Kidney epithelial cell (primary cell): ENCODE results near the gene SOX18. TPM values are rescaled to one million over a fixed set of nuclear protein-coding genes. Genes with fewer than 3 reads are reported as not detected.

Experiments
- DNase-seq: peaks from one replicate; pipeline ENCODE4 v3.0.0-alpha.2; 2010; ENCODE audit warnings: low read depth
- H3K27me3 ChIP-seq: 2 replicates; pipeline ENCODE4 v1.6.0; 2011; ENCODE audit warnings: low read length; ENCODE audit not compliant: control insufficient read depth, insufficient read depth
- H3K36me3 ChIP-seq: 2 replicates; pipeline ENCODE4 v1.5.1; 2011; ENCODE audit warnings: low read length; ENCODE audit not compliant: control insufficient read depth, insufficient read depth
- H3K4me3 ChIP-seq: 2 replicates; pipeline ENCODE4 v1.5.1; 2011; ENCODE audit warnings: low read depth, mild to moderate bottlenecking, control low read depth, low read length
- total RNA-seq: library from RNA; depleted of rRNA; stranded (reverse); fragments of >200 nt; gene quantifications from 2 replicates; pipeline ENCODE4 v1.2.3, GENCODE V29; 2015
- TF ChIP-seq, protein P1 (sequence below): IDR thresholded peaks from 2 replicates; pipeline ENCODE4 v1.5.1; 2011; ENCODE audit warnings: mild to moderate bottlenecking, moderate library complexity, low read length, control low read depth, inconsistent platforms; ENCODE audit not compliant: insufficient read depth, poor library complexity, severe bottlenecking

SOX18 gene
- total RNA-seq, 1 donor from 2014 or later = 0.04 TPM

DNA sequence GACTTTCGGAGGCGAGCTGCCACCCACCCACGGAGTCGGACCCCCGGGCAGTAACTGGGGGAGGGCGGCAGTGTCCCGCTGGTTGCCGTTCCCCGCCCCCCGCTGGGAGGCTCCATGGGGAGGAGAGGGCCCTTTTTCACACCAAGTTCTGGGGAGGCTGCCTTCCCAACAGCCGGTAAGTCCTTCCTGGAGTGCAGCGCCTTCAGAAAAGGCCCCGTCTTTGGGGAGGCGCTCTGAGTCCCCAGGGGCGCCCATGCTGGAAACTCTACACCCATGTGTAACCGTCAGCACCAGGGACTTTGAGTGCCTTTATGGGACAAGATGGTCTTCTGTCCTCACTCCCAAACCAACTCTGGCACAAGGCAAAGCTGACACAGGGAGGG lies 430 bp upstream of the SOX18 start:
- Histone ChIP-seq H3K36me3 (no peaks in the 10 kb centered on the region), H3K4me3 (no peak overlapping the region), H3K27me3 (peaks cover 79% of the 10 kb centered on the region)
- TF ChIP-seq, protein P1, sequence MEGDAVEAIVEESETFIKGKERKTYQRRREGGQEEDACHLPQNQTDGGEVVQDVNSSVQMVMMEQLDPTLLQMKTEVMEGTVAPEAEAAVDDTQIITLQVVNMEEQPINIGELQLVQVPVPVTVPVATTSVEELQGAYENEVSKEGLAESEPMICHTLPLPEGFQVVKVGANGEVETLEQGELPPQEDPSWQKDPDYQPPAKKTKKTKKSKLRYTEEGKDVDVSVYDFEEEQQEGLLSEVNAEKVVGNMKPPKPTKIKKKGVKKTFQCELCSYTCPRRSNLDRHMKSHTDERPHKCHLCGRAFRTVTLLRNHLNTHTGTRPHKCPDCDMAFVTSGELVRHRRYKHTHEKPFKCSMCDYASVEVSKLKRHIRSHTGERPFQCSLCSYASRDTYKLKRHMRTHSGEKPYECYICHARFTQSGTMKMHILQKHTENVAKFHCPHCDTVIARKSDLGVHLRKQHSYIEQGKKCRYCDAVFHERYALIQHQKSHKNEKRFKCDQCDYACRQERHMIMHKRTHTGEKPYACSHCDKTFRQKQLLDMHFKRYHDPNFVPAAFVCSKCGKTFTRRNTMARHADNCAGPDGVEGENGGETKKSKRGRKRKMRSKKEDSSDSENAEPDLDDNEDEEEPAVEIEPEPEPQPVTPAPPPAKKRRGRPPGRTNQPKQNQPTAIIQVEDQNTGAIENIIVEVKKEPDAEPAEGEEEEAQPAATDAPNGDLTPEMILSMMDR = no peak
- DNase-seq = no peak

DNA sequence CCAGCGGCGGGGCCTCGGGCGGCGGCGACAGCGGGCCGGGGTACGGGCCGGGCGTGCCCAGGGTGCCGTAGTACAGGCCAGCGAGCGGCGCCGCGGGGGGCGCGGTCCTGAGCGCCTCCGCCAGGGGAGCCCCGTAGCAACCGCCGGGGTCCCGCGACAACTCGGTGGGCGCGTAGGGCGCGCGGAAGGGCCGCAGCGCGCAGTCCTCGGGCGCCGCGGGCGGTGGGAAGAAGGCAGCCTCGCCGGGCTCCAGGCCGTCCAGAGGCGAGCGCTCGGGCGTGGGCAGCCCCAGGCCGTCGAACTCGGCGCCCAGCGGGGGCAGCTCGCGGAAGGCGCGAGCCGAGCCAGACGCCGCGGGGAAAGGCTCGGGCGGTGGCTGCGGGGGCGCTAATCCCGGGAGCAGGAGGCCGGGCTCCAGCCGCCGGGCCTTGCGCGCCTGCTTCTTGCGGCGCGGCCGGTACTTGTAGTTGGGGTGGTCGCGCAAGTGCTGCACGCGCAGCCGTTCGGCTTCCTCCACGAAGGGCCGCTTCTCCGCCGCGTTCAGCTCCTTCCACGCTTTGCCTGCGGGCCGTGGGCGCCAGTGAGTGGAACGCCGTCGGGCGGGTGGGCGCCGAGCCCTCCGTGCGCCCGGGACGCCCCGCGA lies 916 bp downstream of the SOX18 start:
- no peaks in the 10 kb centered on the region for H3K36me3 ChIP-seq
- peaks cover 73% of the 10 kb centered on the region for H3K27me3 ChIP-seq
- TF ChIP-seq, protein P1 = no peak
- no peak overlapping the region for H3K4me3 ChIP-seq
- DNase-seq = no peak

DNA sequence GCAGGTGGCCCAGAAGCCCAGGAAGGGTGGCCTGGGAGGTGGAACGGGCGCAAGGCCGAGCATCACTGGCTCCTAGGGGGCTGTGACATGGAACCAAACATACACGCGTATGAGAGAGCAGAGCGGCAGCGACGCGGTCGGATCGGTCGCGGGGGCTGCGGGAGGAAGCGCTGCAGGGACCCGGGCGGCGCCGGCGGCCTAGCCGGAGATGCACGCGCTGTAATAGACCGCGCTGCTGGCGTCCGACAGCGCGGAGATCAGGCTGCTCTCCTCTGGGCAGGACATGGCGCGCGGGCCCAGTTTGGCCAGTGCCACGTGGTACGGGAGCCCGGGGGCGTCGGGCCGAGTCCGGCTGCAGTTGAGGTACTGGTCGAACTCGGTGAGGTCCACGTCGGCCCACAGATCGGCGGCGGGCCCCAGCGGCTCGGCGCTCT lies 1.5 kb downstream of the SOX18 start:
- H3K27me3 ChIP-seq = peaks cover 68% of the 10 kb centered on the region
- TF ChIP-seq, protein P1 = no peak
- no peak overlapping the region for H3K4me3 ChIP-seq
- no peak for DNase-seq
- no peaks in the 10 kb centered on the region for H3K36me3 ChIP-seq

DNA sequence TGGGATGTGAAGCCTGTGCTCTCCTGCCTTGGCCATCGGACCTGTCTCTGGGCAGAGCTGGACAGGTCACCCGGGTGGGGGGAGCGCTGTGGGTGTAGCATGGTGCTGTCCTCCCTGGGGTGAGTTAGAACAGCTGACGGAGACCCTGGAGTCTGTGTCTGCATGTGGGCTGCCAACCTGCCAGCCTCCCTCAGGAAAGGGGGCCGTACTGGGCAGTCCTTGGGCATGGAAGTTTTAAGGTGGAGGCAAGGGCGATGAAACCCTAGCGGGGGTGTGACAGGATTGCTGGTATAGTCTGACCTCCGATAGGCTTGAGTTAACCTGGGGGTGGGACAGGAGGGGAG lies 2.4 kb downstream of the SOX18 start:
- DNase-seq = no peak
- TF ChIP-seq, protein P1 = no peak
- no peaks in the 10 kb centered on the region for H3K36me3 ChIP-seq
- peaks cover 64% of the 10 kb centered on the region for H3K27me3 ChIP-seq
- no peak overlapping the region for H3K4me3 ChIP-seq

DNA sequence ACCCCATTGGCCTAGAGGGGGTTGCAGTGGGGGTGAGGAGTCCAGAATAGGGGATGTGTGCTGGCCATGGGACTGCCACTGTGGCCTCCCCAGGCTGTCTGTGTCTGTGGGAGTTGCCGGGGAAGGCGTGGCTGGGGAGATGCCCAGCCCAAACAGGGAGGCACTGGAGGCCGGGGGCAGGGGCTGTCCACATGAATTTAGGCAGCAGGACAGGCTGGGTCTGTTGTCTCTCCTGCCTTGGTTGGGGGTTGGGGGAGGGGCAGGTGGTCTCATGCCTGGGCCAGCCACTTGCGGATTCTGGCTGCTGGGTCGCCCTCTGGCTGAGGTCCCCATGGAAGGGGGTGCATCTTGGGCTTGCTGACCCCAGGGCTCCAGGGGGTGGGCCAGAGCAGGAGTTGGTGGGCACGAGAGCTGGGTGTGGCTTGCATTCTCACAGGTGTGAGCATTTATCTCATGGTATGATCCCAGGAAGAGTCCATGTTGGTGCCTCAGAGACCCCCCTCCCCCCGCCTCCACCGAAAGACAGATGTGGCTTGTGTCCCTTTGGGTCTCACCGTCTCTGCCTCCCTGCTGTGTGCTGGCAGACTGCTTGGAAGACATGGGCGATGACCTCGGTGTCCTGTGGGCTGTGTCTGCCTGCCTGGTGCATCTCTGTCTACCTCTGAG lies 4.0 kb downstream of the SOX18 start:
- Histone ChIP-seq H3K36me3 (no peaks in the 10 kb centered on the region), H3K27me3 (peaks cover 59% of the 10 kb centered on the region), H3K4me3 (no peak overlapping the region)
- no peak for DNase-seq
- TF ChIP-seq, protein P1 = no peak
